Measurements from ENCODE around the gene THAP7. TPM values are rescaled to one million over a fixed set of nuclear protein-coding genes. Genes with fewer than 3 reads are reported as not detected.

THAP7 gene
- total and polyA plus RNA-seq, 2 of the 13 experiments (the other 11 are each of a cell fraction or from before 2014, with no cell fraction given): 13.0 to 25.5 TPM

DNA sequence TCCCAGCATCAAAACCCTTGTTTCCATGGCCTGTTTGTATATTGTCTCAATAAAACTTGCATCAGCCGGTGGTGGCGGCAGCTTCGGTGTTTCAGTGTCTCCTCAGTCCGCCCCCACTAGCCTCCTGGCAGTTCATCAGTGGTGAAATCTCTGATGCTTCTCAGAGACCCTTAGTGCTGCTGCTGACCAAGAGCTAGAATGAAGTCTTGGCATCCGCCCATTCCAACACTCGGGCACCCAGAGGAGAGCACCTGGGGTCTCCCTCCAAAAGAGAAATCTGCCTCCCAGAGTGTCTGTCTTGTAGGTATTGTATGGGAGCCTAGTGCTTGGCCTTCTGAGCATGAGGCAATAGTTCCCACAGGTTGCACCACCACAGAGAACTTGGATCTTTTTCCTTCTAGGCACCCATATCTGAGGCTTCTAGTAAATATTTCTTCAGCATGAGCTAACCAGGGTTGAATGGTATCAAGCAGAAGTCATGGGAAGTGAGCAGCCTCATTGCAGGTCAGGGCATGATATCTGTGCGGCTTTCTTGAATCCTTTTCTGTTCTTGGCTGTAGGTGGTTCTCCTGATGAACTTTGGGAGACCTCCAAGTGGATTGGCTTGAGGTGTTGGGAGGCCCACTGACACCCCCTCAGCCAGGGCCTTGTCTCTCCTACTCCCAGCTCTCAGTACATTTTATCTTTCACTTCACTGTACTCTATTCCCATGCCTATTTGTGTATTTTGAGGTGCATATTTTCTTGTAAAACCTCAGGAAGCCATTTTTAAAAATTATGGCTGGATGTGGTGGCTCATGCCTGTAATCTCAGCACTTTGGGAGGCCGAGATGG lies 48.0 kb downstream of the THAP7 start (continued):
- TF ChIP-seq TGIF2 (CRISPR knock-in tag; IDR thresholded peaks at IDR 0.05): 0 out of 2 replicates have a peak, but pooled peaks have one; percentile 26
- peak; percentile 99 for TF ChIP-seq CEBPG (CRISPR knock-in tag; IDR thresholded peaks at IDR 0.05)
- TF ChIP-seq BRCA1 (CRISPR knock-in tag; IDR thresholded peaks at IDR 0.05): no peak
- no peak for TF ChIP-seq U2AF2 (IDR thresholded peaks at IDR 0.05; ENCODE audit: low read depth, low read length)
- 0 out of 2 replicates have a peak, but pooled peaks have one; percentile 20 for TF ChIP-seq ZNF12 (CRISPR knock-in tag; IDR thresholded peaks at IDR 0.05)

DNA sequence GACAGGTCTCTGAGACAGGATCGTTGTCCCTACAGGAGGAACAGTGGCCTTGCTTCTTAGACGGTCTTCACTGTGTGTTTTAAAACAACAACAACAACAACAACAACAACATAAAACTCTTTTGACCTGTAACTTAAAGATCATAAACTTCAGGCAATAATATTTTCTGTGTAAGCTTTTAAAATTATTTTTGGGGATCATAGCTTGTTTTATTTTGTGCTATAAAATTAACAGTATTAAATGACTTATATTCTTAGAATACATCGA lies 48.6 kb downstream of the THAP7 start:
- H3K79me2 ChIP-seq (ENCODE audit: insufficient read depth, low read length): peaks cover 76% of the 10 kb centered on the region
- H3K9ac ChIP-seq (ENCODE audit: insufficient read depth, low read depth, low read length): peak overlapping the region; percentile 58
- H3K9me3 ChIP-seq (ENCODE audit: low read length): no peaks in the 10 kb centered on the region
- no peak overlapping the region for H2AFZ ChIP-seq (ENCODE audit: low read length)
- peaks cover 1 to 9% of the 10 kb centered on the region in 2 experiments for H3K36me3 ChIP-seq (replicated peaks in 1 of 2; ENCODE audit: control insufficient read depth in 1 of 2, insufficient read depth in 2 of 2, low read length in 2 of 2)
- WGBS (ENCODE audit: low lambda C conversion rate): 31% methylated on average over 3 of the region's 3 CpGs
- TF ChIP-seq ZNF589 (CRISPR knock-in tag; conservative IDR thresholded peaks at IDR 0.05) (no peak), MYPOP (CRISPR knock-in tag; IDR thresholded peaks at IDR 0.05) (0 out of 2 replicates have a peak, but pooled peaks have one; percentile 57), ZNF564 (CRISPR knock-in tag; IDR thresholded peaks at IDR 0.05) (0 out of 2 replicates have a peak, but pooled peaks have one; percentile 37)
- ChIA-PET CTCF (ENCODE audit: low intra/inter-chr PET ratio, low total read pairs) (interaction anchor here (0.6 kb wide), 1 partner anchor 9 kb away, joined by 3 read pairs; no protein-coding TSS in a partner anchor), POLR2A (interaction anchor here (0.7 to 5.0 kb wide), 6 partner anchors 10 to 68 kb away, joined by 3 to 14 read pairs (median 7); partner anchors contain the start of genes CRKL, LZTR1 and THAP7)
- FAIRE-seq (no peak), ATAC-seq (no peak), DNase-seq (ENCODE audit: low spot score) (no peak)
- intact Hi-C loops (cut with micrococcal nuclease; ENCODE audit: unreplicated experiment) (loop anchor here (10.0 kb wide), 1 partner anchor 178 kb away; the partner anchor contains the start of gene SERPIND1), in situ Hi-C loops (cut with HindIII; ENCODE audit: extremely low pct_ligation_motif_present, low pct_unique_long_range_greater_than_20kb) (loop anchor here (5.0 kb wide), 1 partner anchor 36 kb away; the partner anchor contains the start of gene CRKL)
- no TSS peak for BruUV-seq (replicated peaks)
- peaks cover 17% of the 10 kb centered on the region for H4K20me1 ChIP-seq (ENCODE audit: insufficient read depth, low read length)
- peak overlapping the region in 2 of 3 experiments; percentile 8 to 15; a peak in 2 of 6 replicates for H3K4me3 ChIP-seq (replicated peaks in 1 of 3; ENCODE audit: insufficient read depth in 1 of 3, low read depth in 2 of 3, low read length in 3 of 3)
- peak overlapping the region; percentile 82 for H3K27ac ChIP-seq (ENCODE audit: extremely low read length, insufficient read depth, low read length)
- peaks cover 88% of the 10 kb centered on the region for H3K4me1 ChIP-seq (ENCODE audit: insufficient read depth, low read length)
- no peaks in the 10 kb centered on the region; a peak in 1 of 5 replicates for H3K27me3 ChIP-seq (ENCODE audit: control insufficient read depth in 1 of 2, insufficient read depth in 2 of 2, low read length in 2 of 2)
- H3K4me2 ChIP-seq (ENCODE audit: low read depth, low read length): peak overlapping the region; percentile 72
